ENCODE measurements around the gene ASB13. TPM values are rescaled to one million over a fixed set of nuclear protein-coding genes. Genes with fewer than 3 reads are reported as not detected.
A peak's percentile ranks its signal among the peaks of the same experiment; 100 is the strongest.
"Not testable (repeated sequence)": the region's sequence is repeated elsewhere in the genome, so short reads cannot be mapped to it uniquely, and the experiment has no call there.

Gene ASB13
- total and polyA plus RNA-seq, 3 experiments from 2014 or later: 6.8 to 8.7 (median 7.5) TPM

GRCh38 chr10:5623081-5623748, 43.2 kb downstream of the ASB13 start:
- H3K9me3 Mint-ChIP-seq: no peaks in the 10 kb centered on the region
- DNase-seq: peak; percentile 51 to 77 (median 54)
- Histone ChIP-seq H3K9me3 (ENCODE audit: low read length) (no peaks in the 10 kb centered on the region), H3K4me1 (ENCODE audit: insufficient read depth, low read length) (no peaks in the 10 kb centered on the region), H3K27me3 (ENCODE audit: insufficient read depth, low read length, poor library complexity, severe bottlenecking) (no peaks in the 10 kb centered on the region), H3K27ac (ENCODE audit: low read depth, low read length) (no peak overlapping the region), H3K4me3 (ENCODE audit: low read length) (no peak overlapping the region), H3K36me3 (ENCODE audit: insufficient read depth, low read length) (no peaks in the 10 kb centered on the region)
- H3K27ac Mint-ChIP-seq: no peak overlapping the region
- no peak overlapping the region for H3K4me3 Mint-ChIP-seq
- no peaks in the 10 kb centered on the region for H3K36me3 Mint-ChIP-seq
- ChIA-PET CTCF (interaction anchor here (0.7 to 6.7 kb wide), 29 partner anchors 7 to 774 kb away, joined by 3 to 122 read pairs (median 6); partner anchors contain the start of gene TASOR2), POLR2A (interaction anchor here (0.6 kb wide), 1 partner anchor 44 kb away, joined by 3 read pairs; no protein-coding TSS in a partner anchor)
- peaks cover 1 to 7% of the 10 kb centered on the region in 2 donors for H3K27me3 Mint-ChIP-seq
- peaks cover 0 to 3% (median 3%) of the 10 kb centered on the region in 3 donors for H3K4me1 Mint-ChIP-seq

GRCh38 chr10:5622186-5622960, 44.0 kb downstream of the ASB13 start:
- Mint-ChIP-seq H3K4me1 (peaks cover 0 to 3% (median 3%) of the 10 kb centered on the region in 3 donors), H3K9me3 (no peaks in the 10 kb centered on the region), H3K27me3 (peaks cover 0 to 1% of the 10 kb centered on the region in 2 donors), H3K4me3 (no peak overlapping the region), H3K27ac (no peak overlapping the region), H3K36me3 (no peaks in the 10 kb centered on the region)
- H3K27ac ChIP-seq (ENCODE audit: low read depth, low read length): no peak overlapping the region
- DNase-seq: no peak
- ChIA-PET CTCF (interaction anchor here (0.7 to 6.7 kb wide), 27 partner anchors 8 to 773 kb away, joined by 3 to 122 read pairs (median 6); partner anchors contain the start of gene TASOR2), POLR2A (no interaction called here)
- no peaks in the 10 kb centered on the region for H3K36me3 ChIP-seq (ENCODE audit: insufficient read depth, low read length)
- H3K4me1 ChIP-seq (ENCODE audit: insufficient read depth, low read length): no peaks in the 10 kb centered on the region
- H3K4me3 ChIP-seq (ENCODE audit: low read length): no peak overlapping the region
- H3K27me3 ChIP-seq (ENCODE audit: insufficient read depth, low read length, poor library complexity, severe bottlenecking): no peaks in the 10 kb centered on the region
- H3K9me3 ChIP-seq (ENCODE audit: low read length): no peaks in the 10 kb centered on the region

GRCh38 chr10:5621371-5621770, 45.0 kb downstream of the ASB13 start:
- H3K27ac ChIP-seq (ENCODE audit: low read depth, low read length); H3K4me1 Mint-ChIP-seq; H3K27ac Mint-ChIP-seq; POLR2A ChIA-PET; H3K27me3 ChIP-seq (ENCODE audit: insufficient read depth, low read length, poor library complexity, severe bottlenecking); H3K4me3 ChIP-seq (ENCODE audit: low read length); H3K27me3 Mint-ChIP-seq; H3K4me1 ChIP-seq (ENCODE audit: insufficient read depth, low read length); H3K9me3 ChIP-seq (ENCODE audit: low read length); H3K4me3 Mint-ChIP-seq; DNase-seq; H3K36me3 ChIP-seq (ENCODE audit: insufficient read depth, low read length); H3K36me3 Mint-ChIP-seq; H3K9me3 Mint-ChIP-seq: not testable (repeated sequence)
- CTCF ChIA-PET: interaction anchor here (2.3 to 6.7 kb wide), 6 partner anchors 9 to 772 kb away, joined by 7 to 122 read pairs (median 12); no protein-coding TSS in a partner anchor

- Mint-ChIP-seq H3K9me3 (no peaks in the 10 kb centered on the region), H3K27me3 (peaks cover 0 to 1% of the 10 kb centered on the region in 2 donors), H3K27ac (no peak overlapping the region), H3K4me1 (peaks cover 0 to 3% (median 3%) of the 10 kb centered on the region in 3 donors), H3K36me3 (no peaks in the 10 kb centered on the region), H3K4me3 (no peak overlapping the region)
- ChIA-PET POLR2A (no interaction called here), CTCF (interaction anchor here (2.4 to 6.7 kb wide), 3 partner anchors 10 to 772 kb away, joined by 13 to 122 read pairs (median 19); no protein-coding TSS in a partner anchor)
- Histone ChIP-seq H3K27me3 (ENCODE audit: insufficient read depth, low read length, poor library complexity, severe bottlenecking) (no peaks in the 10 kb centered on the region), H3K36me3 (ENCODE audit: insufficient read depth, low read length) (no peaks in the 10 kb centered on the region), H3K4me1 (ENCODE audit: insufficient read depth, low read length) (no peaks in the 10 kb centered on the region), H3K27ac (ENCODE audit: low read depth, low read length) (no peak overlapping the region), H3K9me3 (ENCODE audit: low read length) (no peaks in the 10 kb centered on the region), H3K4me3 (ENCODE audit: low read length) (no peak overlapping the region)
- no peak for DNase-seq
These were observed 45.4 kb downstream of the ASB13 start for GRCh38 chr10:5620966-5621365.

- Mint-ChIP-seq H3K27me3 (peaks cover 0 to 1% of the 10 kb centered on the region in 2 donors), H3K36me3 (no peaks in the 10 kb centered on the region), H3K27ac (no peak overlapping the region), H3K4me3 (no peak overlapping the region), H3K9me3 (no peaks in the 10 kb centered on the region), H3K4me1 (peaks cover 0 to 3% (median 3%) of the 10 kb centered on the region in 3 donors)
- Histone ChIP-seq H3K4me1 (ENCODE audit: insufficient read depth, low read length) (no peaks in the 10 kb centered on the region), H3K27me3 (ENCODE audit: insufficient read depth, low read length, poor library complexity, severe bottlenecking) (no peaks in the 10 kb centered on the region), H3K9me3 (ENCODE audit: low read length) (no peaks in the 10 kb centered on the region), H3K27ac (ENCODE audit: low read depth, low read length) (no peak overlapping the region), H3K4me3 (ENCODE audit: low read length) (no peak overlapping the region), H3K36me3 (ENCODE audit: insufficient read depth, low read length) (no peaks in the 10 kb centered on the region)
- ChIA-PET CTCF (interaction anchor here (6.7 kb wide), 1 partner anchor 179 kb away, joined by 122 read pairs; no protein-coding TSS in a partner anchor), POLR2A (no interaction called here)
- DNase-seq: no peak
These were observed 46.1 kb downstream of the ASB13 start for GRCh38 chr10:5620223-5620721.

- no peaks in the 10 kb centered on the region for H3K27me3 ChIP-seq (ENCODE audit: insufficient read depth, low read length, poor library complexity, severe bottlenecking)
- H3K4me1 ChIP-seq (ENCODE audit: insufficient read depth, low read length): no peaks in the 10 kb centered on the region
- no peaks in the 10 kb centered on the region for H3K36me3 ChIP-seq (ENCODE audit: insufficient read depth, low read length)
- H3K9me3 ChIP-seq (ENCODE audit: low read length): no peaks in the 10 kb centered on the region
- POLR2A ChIA-PET: no interaction called here
- no peak overlapping the region for H3K27ac ChIP-seq (ENCODE audit: low read depth, low read length)
- Mint-ChIP-seq H3K4me1 (peaks cover 0 to 3% (median 3%) of the 10 kb centered on the region in 3 donors), H3K36me3 (no peaks in the 10 kb centered on the region), H3K4me3 (no peak overlapping the region), H3K27ac (no peak overlapping the region), H3K9me3 (no peaks in the 10 kb centered on the region), H3K27me3 (peaks cover 0 to 1% of the 10 kb centered on the region in 2 donors)
- CTCF ChIA-PET: interaction anchor here (6.7 kb wide), 1 partner anchor 178 kb away, joined by 122 read pairs; no protein-coding TSS in a partner anchor
- no peak for DNase-seq
- no peak overlapping the region for H3K4me3 ChIP-seq (ENCODE audit: low read length)
These were observed 46.8 kb downstream of the ASB13 start for GRCh38 chr10:5619362-5620211.

GRCh38 chr10:5618829-5619228, 47.6 kb downstream of the ASB13 start:
- Histone ChIP-seq H3K4me1 (ENCODE audit: insufficient read depth, low read length) (no peaks in the 10 kb centered on the region), H3K27me3 (ENCODE audit: insufficient read depth, low read length, poor library complexity, severe bottlenecking) (no peaks in the 10 kb centered on the region), H3K4me3 (ENCODE audit: low read length) (no peak overlapping the region), H3K36me3 (ENCODE audit: insufficient read depth, low read length) (no peaks in the 10 kb centered on the region), H3K9me3 (ENCODE audit: low read length) (no peaks in the 10 kb centered on the region), H3K27ac (ENCODE audit: low read depth, low read length) (no peak overlapping the region)
- H3K4me1 Mint-ChIP-seq: peaks cover 0 to 3% (median 3%) of the 10 kb centered on the region in 3 donors
- ChIA-PET CTCF (interaction anchor here (1.2 to 6.7 kb wide), 2 partner anchors 171 to 177 kb away, joined by 3 to 122 read pairs; no protein-coding TSS in a partner anchor), POLR2A (no interaction called here)
- peaks cover 0 to 1% of the 10 kb centered on the region in 2 donors for H3K27me3 Mint-ChIP-seq
- no peak overlapping the region for H3K4me3 Mint-ChIP-seq
- no peaks in the 10 kb centered on the region for H3K9me3 Mint-ChIP-seq
- no peak for DNase-seq
- H3K36me3 Mint-ChIP-seq: no peaks in the 10 kb centered on the region
- no peak overlapping the region for H3K27ac Mint-ChIP-seq

Measured in CD8-positive, alpha-beta memory T cell (primary cell).